GM12878 (cell line): Measurements from ENCODE around the gene FAT1.

Experiments used
- CBX5 ChIP-seq: sonication (generic); IDR thresholded peaks from 2 replicates; pipeline ENCODE4 v1.6.1; 2016; ENCODE audit warnings: low read depth, moderate library complexity, mild to moderate bottlenecking, inconsistent platforms
- CREB1 ChIP-seq: IDR thresholded peaks from 2 replicates; pipeline ENCODE4 v1.6.1; 2012; ENCODE audit warnings: low read depth, mild to moderate bottlenecking, inconsistent platforms
- ETV6 ChIP-seq, 2 experiments: fragments of 450-650 bp in 1 of 2; IDR thresholded peaks in 1 of 2; conservative IDR thresholded peaks in 1 of 2; 2 replicates each; pipeline ENCODE4 v1.6.1; 2014; ENCODE audit warnings: antibody characterized with exemption in 1 of 2, borderline replicate concordance in 1 of 2, low read depth in 1 of 2, mild to moderate bottlenecking in 1 of 2, moderate library complexity in 1 of 2
- IKZF1 ChIP-seq: fragments of 450-650 bp; conservative IDR thresholded peaks from 2 replicates; pipeline ENCODE4 v1.6.1; 2017; ENCODE audit warnings: antibody characterized with exemption, mild to moderate bottlenecking
- NRF1 ChIP-seq: conservative IDR thresholded peaks from 2 replicates; pipeline ENCODE4 v1.6.1; 2011; ENCODE audit warnings: mild to moderate bottlenecking, low read depth, low read length, improper control_type of control experiment
- POLR2A ChIP-seq: IDR thresholded peaks from 2 replicates; pipeline ENCODE4 v1.6.1; 2011; ENCODE audit warnings: low read depth, mild to moderate bottlenecking, low read length
- POLR2AphosphoS2 ChIP-seq: IDR thresholded peaks from 2 replicates; pipeline ENCODE4 v1.6.1; 2011; ENCODE audit warnings: low read depth, mild to moderate bottlenecking, low read length, improper control_type of control experiment, moderate library complexity
- SMC3 ChIP-seq: IDR thresholded peaks from 2 replicates; pipeline ENCODE4 v1.6.1; 2011; ENCODE audit warnings: low read length, improper control_type of control experiment, borderline replicate concordance
- YY1 ChIP-seq: IDR thresholded peaks from 2 replicates; pipeline ENCODE4 v1.6.1; 2011; ENCODE audit warnings: low read depth, mild to moderate bottlenecking, low read length
- ZNF274 ChIP-seq: IDR thresholded peaks from one replicate; pipeline ENCODE4 v1.8.0; 2011; ENCODE audit not compliant: insufficient read length, insufficient read depth
- ZZZ3 ChIP-seq: IDR thresholded peaks from 2 replicates; pipeline ENCODE4 v1.6.1; 2011; ENCODE audit warnings: low read depth; ENCODE audit not compliant: control insufficient read depth, insufficient read length
- TF ChIP-seq, protein P1 (sequence below), 3 experiments: IDR thresholded peaks in 2 of 3; conservative IDR thresholded peaks in 1 of 3; 2 replicates each; pipeline ENCODE4 v1.5.1; 2011; ENCODE audit warnings: low read depth in 3 of 3, low read length in 3 of 3, mild to moderate bottlenecking in 3 of 3, control low read depth in 2 of 3, moderate library complexity in 2 of 3, inconsistent platforms in 1 of 3, mixed read lengths in 1 of 3; ENCODE audit not compliant: control insufficient read depth in 2 of 3, insufficient read depth in 1 of 3; ENCODE audit errors: extremely low read depth in 1 of 3
- TF ChIP-seq, protein P2 (sequence below): IDR thresholded peaks from 2 replicates; pipeline ENCODE4 v1.6.1; 2012; ENCODE audit warnings: low read length, inconsistent platforms
- TF ChIP-seq, protein P3 (sequence below): IDR thresholded peaks from 2 replicates; pipeline ENCODE4 v1.6.1; 2012; ENCODE audit warnings: low read depth, low read length, improper control_type of control experiment

DNA sequence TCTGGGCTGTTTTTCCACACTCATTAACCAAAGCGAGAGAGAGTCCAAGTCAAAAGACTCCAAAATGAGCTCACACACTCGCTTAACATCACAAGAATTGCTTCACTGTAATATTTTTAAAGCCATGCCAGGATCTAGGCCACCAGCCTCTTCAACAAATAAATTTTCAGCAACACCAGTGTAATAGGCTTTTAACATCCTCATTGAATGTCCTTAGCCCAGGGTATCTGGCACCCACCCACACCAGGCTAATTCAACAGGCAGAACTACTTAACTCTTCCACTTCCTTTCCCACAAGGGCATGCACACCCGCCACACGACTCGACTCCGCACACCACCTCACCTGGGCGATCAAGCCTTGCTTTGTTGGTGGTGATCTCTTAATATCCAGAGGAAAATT lies 34.2 kb downstream of the FAT1 start:
- TF ChIP-seq, protein P1, sequence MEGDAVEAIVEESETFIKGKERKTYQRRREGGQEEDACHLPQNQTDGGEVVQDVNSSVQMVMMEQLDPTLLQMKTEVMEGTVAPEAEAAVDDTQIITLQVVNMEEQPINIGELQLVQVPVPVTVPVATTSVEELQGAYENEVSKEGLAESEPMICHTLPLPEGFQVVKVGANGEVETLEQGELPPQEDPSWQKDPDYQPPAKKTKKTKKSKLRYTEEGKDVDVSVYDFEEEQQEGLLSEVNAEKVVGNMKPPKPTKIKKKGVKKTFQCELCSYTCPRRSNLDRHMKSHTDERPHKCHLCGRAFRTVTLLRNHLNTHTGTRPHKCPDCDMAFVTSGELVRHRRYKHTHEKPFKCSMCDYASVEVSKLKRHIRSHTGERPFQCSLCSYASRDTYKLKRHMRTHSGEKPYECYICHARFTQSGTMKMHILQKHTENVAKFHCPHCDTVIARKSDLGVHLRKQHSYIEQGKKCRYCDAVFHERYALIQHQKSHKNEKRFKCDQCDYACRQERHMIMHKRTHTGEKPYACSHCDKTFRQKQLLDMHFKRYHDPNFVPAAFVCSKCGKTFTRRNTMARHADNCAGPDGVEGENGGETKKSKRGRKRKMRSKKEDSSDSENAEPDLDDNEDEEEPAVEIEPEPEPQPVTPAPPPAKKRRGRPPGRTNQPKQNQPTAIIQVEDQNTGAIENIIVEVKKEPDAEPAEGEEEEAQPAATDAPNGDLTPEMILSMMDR (IDR thresholded peaks at IDR 0.05 in 2 of 3, conservative IDR thresholded peaks at IDR 0.05 in 1 of 3; ENCODE audit: control insufficient read depth in 2 of 3, extremely low read depth in 1 of 3, insufficient read depth in 1 of 3, low read depth in 3 of 3, low read length in 3 of 3) = no peak
- no peak for TF ChIP-seq YY1
- no peak for TF ChIP-seq CBX5
- TF ChIP-seq CREB1 = no peak
- no peak for TF ChIP-seq ZNF274
- no peak for TF ChIP-seq SMC3
- no peak for TF ChIP-seq ZZZ3
- TF ChIP-seq POLR2AphosphoS2 = no peak
- no peak for TF ChIP-seq NRF1
- TF ChIP-seq, protein P2, sequence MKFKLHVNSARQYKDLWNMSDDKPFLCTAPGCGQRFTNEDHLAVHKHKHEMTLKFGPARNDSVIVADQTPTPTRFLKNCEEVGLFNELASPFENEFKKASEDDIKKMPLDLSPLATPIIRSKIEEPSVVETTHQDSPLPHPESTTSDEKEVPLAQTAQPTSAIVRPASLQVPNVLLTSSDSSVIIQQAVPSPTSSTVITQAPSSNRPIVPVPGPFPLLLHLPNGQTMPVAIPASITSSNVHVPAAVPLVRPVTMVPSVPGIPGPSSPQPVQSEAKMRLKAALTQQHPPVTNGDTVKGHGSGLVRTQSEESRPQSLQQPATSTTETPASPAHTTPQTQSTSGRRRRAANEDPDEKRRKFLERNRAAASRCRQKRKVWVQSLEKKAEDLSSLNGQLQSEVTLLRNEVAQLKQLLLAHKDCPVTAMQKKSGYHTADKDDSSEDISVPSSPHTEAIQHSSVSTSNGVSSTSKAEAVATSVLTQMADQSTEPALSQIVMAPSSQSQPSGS = no peak
- no peak for TF ChIP-seq ETV6 (conservative IDR thresholded peaks at IDR 0.05 in 1 of 2, IDR thresholded peaks at IDR 0.05 in 1 of 2; ENCODE audit: borderline replicate concordance in 1 of 2, low read depth in 1 of 2)
- TF ChIP-seq, protein P3, sequence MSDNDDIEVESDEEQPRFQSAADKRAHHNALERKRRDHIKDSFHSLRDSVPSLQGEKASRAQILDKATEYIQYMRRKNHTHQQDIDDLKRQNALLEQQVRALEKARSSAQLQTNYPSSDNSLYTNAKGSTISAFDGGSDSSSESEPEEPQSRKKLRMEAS = no peak
- TF ChIP-seq IKZF1 = no peak
- TF ChIP-seq POLR2A = no peak
